ENCODE results near the gene NSMCE1.

DNA sequence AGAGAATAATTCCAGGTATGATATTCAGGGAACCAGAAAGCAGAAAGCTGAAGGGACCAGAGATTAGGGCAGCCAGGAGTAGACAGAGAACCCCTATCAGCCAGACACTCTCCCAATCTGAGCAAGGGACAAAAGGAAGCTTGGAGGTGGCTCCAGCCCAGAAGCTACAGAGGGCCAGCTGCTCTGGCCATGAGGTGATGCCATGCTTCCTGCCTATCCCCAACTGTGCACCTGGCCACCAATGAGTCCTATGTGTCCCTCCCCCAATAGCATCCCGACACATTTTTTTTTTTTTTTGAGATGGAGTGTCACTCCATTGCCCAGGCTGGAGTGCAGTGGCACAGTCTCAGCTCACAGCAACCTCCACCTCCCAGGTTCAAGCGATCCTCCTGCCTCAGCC lies 30.0 kb downstream of the NSMCE1 start:
- TF ChIP-seq EZH2 (IDR thresholded peaks at IDR 0.05; ENCODE audit: borderline replicate concordance, low read length) = no peak
- TF ChIP-seq CTCF (IDR thresholded peaks at IDR 0.05; ENCODE audit: low read length) = no peak

Measured in OCI-LY1 (cell line).